Calu3 (cell line): ENCODE measurements around the gene SMARCA4. TPM values are rescaled to one million over a fixed set of nuclear protein-coding genes. Genes with fewer than 3 reads are reported as not detected.

ENCODE experiments used
- BruUV-seq: library from RNA; stranded (reverse); fragments of 400-500 nt; replicated peaks from 2 replicates; lab custom pipeline; 2021; lab: Mats Ljungman, UMichigan
- CTCF ChIA-PET: fragments of 300-600 bp; sonication (Branson Sonifier 250); formaldehyde crosslinking; loops from one replicate; lab custom pipeline; 2022; ENCODE audit warnings: antibody characterized with exemption; lab: Charles Lee
- DNase-seq: peaks from one replicate; pipeline ENCODE4 v3.0.0; 2022
- H3K27ac Mint-ChIP-seq: one replicate; pipeline ENCODE4 v1.8.0; 2022; ENCODE audit warnings: mixed read lengths; ENCODE audit not compliant: unreplicated experiment
- H3K27me3 Mint-ChIP-seq: one replicate; pipeline ENCODE4 v1.8.0; 2022; ENCODE audit warnings: mixed read lengths; ENCODE audit not compliant: unreplicated experiment
- H3K36me3 Mint-ChIP-seq: one replicate; pipeline ENCODE4 v1.8.0; 2022; ENCODE audit warnings: mild to moderate bottlenecking, moderate library complexity, mixed read lengths; ENCODE audit not compliant: insufficient read depth, unreplicated experiment
- H3K4me1 Mint-ChIP-seq: one replicate; pipeline ENCODE4 v1.8.0; 2022; ENCODE audit warnings: mild to moderate bottlenecking, low read depth, mixed read lengths; ENCODE audit not compliant: unreplicated experiment
- H3K4me3 Mint-ChIP-seq: one replicate; pipeline ENCODE4 v1.8.0; 2022; ENCODE audit warnings: mild to moderate bottlenecking, low read depth, moderate library complexity, mixed read lengths; ENCODE audit not compliant: unreplicated experiment
- H3K9me3 Mint-ChIP-seq: one replicate; pipeline ENCODE4 v1.8.0; 2022; ENCODE audit warnings: low read depth, mixed read lengths; ENCODE audit not compliant: unreplicated experiment
- intact Hi-C: fragments of 100-400 bp; cut with micrococcal nuclease; formaldehyde crosslinking; loops from one replicate; pipeline ENCODE4 v1.10.0; 2022; ENCODE audit not compliant: unreplicated experiment
- total RNA-seq: library from RNA; stranded (reverse); gene quantifications from 2 replicates; pipeline ENCODE4 v1.2.3, GENCODE V29; 2022
- TF ChIP-seq, protein P1 (sequence below): fragments of 200-600 bp; IDR thresholded peaks from one replicate; pipeline ENCODE4 v1.8.0; 2022; ENCODE audit warnings: antibody characterized with exemption; ENCODE audit not compliant: unreplicated experiment

SMARCA4 gene
- total RNA-seq, 1 experiment from 2014 or later = 116 TPM

DNA sequence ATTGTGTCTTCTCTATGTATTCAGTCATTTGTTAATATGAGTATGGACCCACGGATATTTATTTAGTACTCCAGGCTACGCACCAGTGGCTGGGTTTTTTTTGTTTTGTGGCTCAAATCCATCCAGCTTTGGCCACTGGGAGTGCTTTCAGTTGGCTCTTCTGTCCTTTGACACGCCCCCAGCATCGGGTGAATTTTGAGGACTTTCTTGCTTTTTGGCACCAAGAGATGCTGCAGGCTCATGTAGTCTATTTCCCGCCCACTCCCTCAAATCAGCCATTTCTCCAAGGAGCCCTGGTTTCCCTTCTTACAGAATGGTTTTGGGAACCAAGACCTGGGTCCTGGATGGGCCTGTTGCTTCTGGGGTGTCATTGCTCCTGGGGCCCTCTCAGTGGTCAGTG, 55.8 kb downstream of the SMARCA4 start:
- CTCF ChIA-PET = no interaction called here
- BruUV-seq = no TSS peak
- Mint-ChIP-seq H3K27ac (no peak overlapping the region), H3K27me3 (no peaks in the 10 kb centered on the region), H3K9me3 (no peaks in the 10 kb centered on the region), H3K36me3 (peaks cover 55% of the 10 kb centered on the region), H3K4me1 (peaks cover 14% of the 10 kb centered on the region), H3K4me3 (no peak overlapping the region)
- TF ChIP-seq, protein P1, sequence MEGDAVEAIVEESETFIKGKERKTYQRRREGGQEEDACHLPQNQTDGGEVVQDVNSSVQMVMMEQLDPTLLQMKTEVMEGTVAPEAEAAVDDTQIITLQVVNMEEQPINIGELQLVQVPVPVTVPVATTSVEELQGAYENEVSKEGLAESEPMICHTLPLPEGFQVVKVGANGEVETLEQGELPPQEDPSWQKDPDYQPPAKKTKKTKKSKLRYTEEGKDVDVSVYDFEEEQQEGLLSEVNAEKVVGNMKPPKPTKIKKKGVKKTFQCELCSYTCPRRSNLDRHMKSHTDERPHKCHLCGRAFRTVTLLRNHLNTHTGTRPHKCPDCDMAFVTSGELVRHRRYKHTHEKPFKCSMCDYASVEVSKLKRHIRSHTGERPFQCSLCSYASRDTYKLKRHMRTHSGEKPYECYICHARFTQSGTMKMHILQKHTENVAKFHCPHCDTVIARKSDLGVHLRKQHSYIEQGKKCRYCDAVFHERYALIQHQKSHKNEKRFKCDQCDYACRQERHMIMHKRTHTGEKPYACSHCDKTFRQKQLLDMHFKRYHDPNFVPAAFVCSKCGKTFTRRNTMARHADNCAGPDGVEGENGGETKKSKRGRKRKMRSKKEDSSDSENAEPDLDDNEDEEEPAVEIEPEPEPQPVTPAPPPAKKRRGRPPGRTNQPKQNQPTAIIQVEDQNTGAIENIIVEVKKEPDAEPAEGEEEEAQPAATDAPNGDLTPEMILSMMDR = no peak
- no peak for DNase-seq
- intact Hi-C loops = loop anchor here (5.0 kb wide), 1 partner anchor 79 kb away; no protein-coding TSS in a partner anchor

DNA sequence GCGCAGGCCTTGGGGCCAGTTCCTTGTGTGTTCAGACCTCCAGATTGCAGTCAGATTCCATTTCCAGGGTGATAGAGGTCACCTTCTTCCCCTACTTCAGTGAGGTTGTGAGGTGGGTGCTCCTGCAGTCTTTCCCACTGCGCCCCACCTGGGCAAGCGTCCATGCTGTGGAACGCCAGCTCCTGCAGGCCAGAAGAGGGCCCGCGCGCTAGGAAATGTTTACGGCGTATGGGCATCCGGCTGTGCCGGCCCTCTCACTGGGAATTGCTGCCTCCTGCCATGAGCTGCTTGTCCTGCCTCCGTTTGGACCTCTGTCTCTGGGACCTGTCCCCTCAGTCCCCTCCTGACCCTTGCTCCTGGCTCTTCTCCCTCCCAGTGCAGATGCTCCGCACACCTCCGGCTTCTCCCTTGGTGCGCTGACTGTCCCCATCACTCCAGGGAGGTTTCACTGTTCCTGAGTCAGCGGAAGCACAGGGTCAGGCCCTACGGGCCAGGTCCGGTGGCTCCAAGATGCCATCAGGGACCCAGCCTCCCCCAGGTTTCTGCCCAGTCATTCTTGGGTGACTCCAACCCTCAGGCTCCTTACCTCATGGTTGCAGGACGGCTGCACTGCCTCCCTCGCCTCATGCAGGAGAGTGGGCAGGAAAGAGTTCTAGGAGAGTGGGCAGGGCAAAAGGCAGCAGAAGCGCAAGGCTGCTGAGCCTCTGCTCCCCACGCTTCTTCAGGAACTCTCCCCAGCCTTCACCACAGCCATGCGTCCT, 56.6 kb downstream of the SMARCA4 start:
- Mint-ChIP-seq H3K9me3 (no peaks in the 10 kb centered on the region), H3K4me1 (peaks cover 14% of the 10 kb centered on the region), H3K27ac (no peak overlapping the region), H3K36me3 (peaks cover 54% of the 10 kb centered on the region), H3K4me3 (no peak overlapping the region), H3K27me3 (no peaks in the 10 kb centered on the region)
- no TSS peak for BruUV-seq
- intact Hi-C loops = loop anchor here (5.0 kb wide), 1 partner anchor 80 kb away; no protein-coding TSS in a partner anchor
- CTCF ChIA-PET = interaction anchor here (0.6 kb wide), 1 partner anchor 54 kb away, joined by 4 read pairs; no protein-coding TSS in a partner anchor
- TF ChIP-seq, protein P1 = no peak
- no peak for DNase-seq

DNA sequence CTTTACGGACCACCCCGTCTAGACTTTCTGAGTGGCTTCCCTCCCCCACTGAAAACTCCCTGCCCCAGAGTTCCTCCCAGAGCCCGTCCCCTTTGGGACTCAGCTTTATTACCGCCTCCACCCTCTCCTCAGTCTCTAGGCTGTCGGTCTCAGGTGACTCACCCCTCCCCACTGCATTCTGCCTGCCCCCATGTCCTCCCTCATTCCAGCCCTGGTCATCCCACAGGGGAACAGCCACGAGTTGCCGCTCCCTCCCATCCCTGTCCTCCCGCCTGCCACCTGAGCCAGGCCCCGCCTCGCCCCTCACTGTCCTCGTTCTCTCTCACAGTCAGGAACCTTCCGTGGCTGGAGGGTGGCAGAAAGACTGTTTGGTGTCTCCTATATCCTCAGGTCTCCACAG, 57.3 kb downstream of the SMARCA4 start:
- TF ChIP-seq, protein P1 = no peak
- Mint-ChIP-seq H3K27ac (peak overlapping the region; percentile 80), H3K36me3 (peaks cover 48% of the 10 kb centered on the region), H3K4me1 (peaks cover 14% of the 10 kb centered on the region), H3K4me3 (no peak overlapping the region), H3K9me3 (no peaks in the 10 kb centered on the region), H3K27me3 (no peaks in the 10 kb centered on the region)
- intact Hi-C loops = loop anchor here (5.0 kb wide), 1 partner anchor 81 kb away; no protein-coding TSS in a partner anchor
- CTCF ChIA-PET = interaction anchor here (0.6 kb wide), 2 partner anchors 55 to 69 kb away, joined by 4 to 6 read pairs; no protein-coding TSS in a partner anchor
- BruUV-seq = no TSS peak
- no peak for DNase-seq

DNA sequence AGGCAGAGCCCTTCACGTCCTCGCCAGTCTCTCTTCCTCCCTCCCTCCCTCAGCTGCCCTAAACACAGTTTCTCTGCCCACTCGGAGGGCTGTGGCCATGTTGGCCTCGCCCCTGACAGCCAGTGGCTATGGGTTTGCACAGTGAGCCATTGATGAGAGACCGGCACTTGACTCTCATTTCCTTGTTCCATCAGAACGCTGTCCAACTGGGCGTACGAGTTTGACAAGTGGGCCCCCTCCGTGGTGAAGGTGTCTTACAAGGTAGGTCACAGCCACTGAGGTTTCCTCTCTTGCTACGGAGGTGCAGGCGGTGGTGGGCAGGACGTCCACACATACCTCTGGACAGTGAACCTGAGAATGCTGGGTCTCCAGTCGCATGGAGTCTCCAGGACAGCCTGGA, 57.9 kb downstream of the SMARCA4 start:
- intact Hi-C loops = loop anchor here (5.0 kb wide), 1 partner anchor 81 kb away; no protein-coding TSS in a partner anchor
- H3K27me3 Mint-ChIP-seq = no peaks in the 10 kb centered on the region
- peaks cover 14% of the 10 kb centered on the region for H3K4me1 Mint-ChIP-seq
- DNase-seq = peak; percentile 56
- peak overlapping the region; percentile 80 for H3K27ac Mint-ChIP-seq
- CTCF ChIA-PET = interaction anchor here (0.6 kb wide), 1 partner anchor 69 kb away, joined by 6 read pairs; no protein-coding TSS in a partner anchor
- peaks cover 43% of the 10 kb centered on the region for H3K36me3 Mint-ChIP-seq
- no peak overlapping the region for H3K4me3 Mint-ChIP-seq
- TF ChIP-seq, protein P1 = no peak
- H3K9me3 Mint-ChIP-seq = no peaks in the 10 kb centered on the region
- no TSS peak for BruUV-seq
